Psoas muscle (tissue), 8 donors: ENCODE results near the gene PPP2R3A. TPM values are rescaled to one million over a fixed set of nuclear protein-coding genes. Genes with fewer than 3 reads are reported as not detected.
"Not testable (repeated sequence)": the region's sequence is repeated elsewhere in the genome, so short reads cannot be mapped to it uniquely, and the experiment has no call there.

ENCODE experiments used
- ATAC-seq, 4 donors: fragments of 200-7000 bp; cut with Tn5 transposase; one replicate each; pipeline ENCODE4 v1.9.1; 2020; ENCODE audit warnings: moderate library complexity in 3 of 4, mild to moderate bottlenecking in 2 of 4
- DNase-seq, 2 donors: peaks; one replicate each; pipeline ENCODE4 v3.0.0-alpha.2; 2020
- H3K27ac ChIP-seq: fragments of 200-600 bp; one replicate; pipeline ENCODE4 v1.8.0; 2022
- H3K27me3 ChIP-seq, 3 donors: fragments of 200-600 bp in 1 of 3; one replicate each; pipeline versions ENCODE4 v1.6.1 to v1.8.0; 2013 to 2022; ENCODE audit warnings: low read length in 2 of 3, mild to moderate bottlenecking in 2 of 3, moderate library complexity in 1 of 3; ENCODE audit not compliant: insufficient read depth in 3 of 3
- H3K36me3 ChIP-seq, 2 donors: fragments of 200-600 bp in 1 of 2; one replicate each; pipeline versions ENCODE4 v1.6.1 to v1.8.0; 2013 to 2022; ENCODE audit warnings: low read depth in 1 of 2, mild to moderate bottlenecking in 1 of 2, moderate library complexity in 1 of 2; ENCODE audit not compliant: insufficient read depth in 1 of 2
- H3K4me1 ChIP-seq: fragments of 200-600 bp; one replicate; pipeline ENCODE4 v1.8.0; 2022
- H3K4me3 ChIP-seq: fragments of 200-600 bp; one replicate; pipeline ENCODE4 v1.8.0; 2022; ENCODE audit warnings: mild to moderate bottlenecking
- H3K9me3 ChIP-seq: fragments of 200-600 bp; one replicate; pipeline ENCODE4 v1.8.0; 2022
- WGBS, 3 donors: extraction: QIAGEN DNeasy Blood & Tissue Kit; methylation state at CpG; one replicate each; pipeline versions ENCODE4 v1.1.6 to v1.1.7; 2013; 5-methylcytosine and 5-hydroxymethylcytosine counted together
- intact Hi-C, 2 donors: fragments of 100-400 bp; cut with DNase I; formaldehyde crosslinking; loops; one replicate each; pipeline versions ENCODE4 v1.11.0 to v1.14.2; 2022
- polyA plus RNA-seq, 3 donors: library from polyadenylated mRNA; stranded (reverse); fragments of 200-250 nt; gene quantifications; one replicate each; pipeline ENCODE4 v1.2.3, GENCODE V29; 2013
- total RNA-seq, 4 donors: library from RNA; stranded (reverse); fragmentation: NEBNext Ultra II Directional in 2 of 4; extraction: Animal tissue kit (Norgen Biotek cat#: 25700) in 2 of 4; gene quantifications; one replicate each; pipeline versions ENCODE4 v1.2.1 to v1.2.4, GENCODE V29; 2021 to 2023
- TF ChIP-seq, protein P1 (sequence below): fragments of 200-600 bp; IDR thresholded peaks from one replicate; pipeline ENCODE4 v1.8.0; 2022; ENCODE audit warnings: antibody characterized with exemption
- donor health status: healthy with polysubstance abuse.
- donor health status: DM: no; HTN: no; CAD: no; lungs with moderate emphysema.
- donor health status: Bipolar disorder and iron deficiency.
- donor health status: healthy.
- donor health status: DM: yes; HTN: yes; CAD: no.
- donor health status: DM: no; HTN: no; CAD: no.
- donor health status: DM: no; HTN: no; CAD: no.
- donor health status: DM: yes; HTN: yes; CAD: no.

The PPP2R3A gene
- total and polyA plus RNA-seq, 7 donors: 5.4 to 134 (median 45.5) TPM

- H3K27me3 ChIP-seq: no peaks in the 10 kb centered on the region
- ATAC-seq (no peak), DNase-seq (no peak)
- no peaks in the 10 kb centered on the region for H3K36me3 ChIP-seq
- peaks cover under 1% of the 10 kb centered on the region for H3K4me1 ChIP-seq
- no peak overlapping the region for H3K4me3 ChIP-seq
- intact Hi-C loops: loop anchor here in 1 of 2 donors (5.0 kb wide), 1 partner anchor 43 kb away; the partner anchor contains the start of gene PPP2R3A
- TF ChIP-seq, protein P1, sequence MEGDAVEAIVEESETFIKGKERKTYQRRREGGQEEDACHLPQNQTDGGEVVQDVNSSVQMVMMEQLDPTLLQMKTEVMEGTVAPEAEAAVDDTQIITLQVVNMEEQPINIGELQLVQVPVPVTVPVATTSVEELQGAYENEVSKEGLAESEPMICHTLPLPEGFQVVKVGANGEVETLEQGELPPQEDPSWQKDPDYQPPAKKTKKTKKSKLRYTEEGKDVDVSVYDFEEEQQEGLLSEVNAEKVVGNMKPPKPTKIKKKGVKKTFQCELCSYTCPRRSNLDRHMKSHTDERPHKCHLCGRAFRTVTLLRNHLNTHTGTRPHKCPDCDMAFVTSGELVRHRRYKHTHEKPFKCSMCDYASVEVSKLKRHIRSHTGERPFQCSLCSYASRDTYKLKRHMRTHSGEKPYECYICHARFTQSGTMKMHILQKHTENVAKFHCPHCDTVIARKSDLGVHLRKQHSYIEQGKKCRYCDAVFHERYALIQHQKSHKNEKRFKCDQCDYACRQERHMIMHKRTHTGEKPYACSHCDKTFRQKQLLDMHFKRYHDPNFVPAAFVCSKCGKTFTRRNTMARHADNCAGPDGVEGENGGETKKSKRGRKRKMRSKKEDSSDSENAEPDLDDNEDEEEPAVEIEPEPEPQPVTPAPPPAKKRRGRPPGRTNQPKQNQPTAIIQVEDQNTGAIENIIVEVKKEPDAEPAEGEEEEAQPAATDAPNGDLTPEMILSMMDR: no peak
- 85 to 90% (median 89%) methylated on average over 1 of the region's 1 CpG for WGBS, 3 donors
- no peak overlapping the region for H3K27ac ChIP-seq
- H3K9me3 ChIP-seq: no peaks in the 10 kb centered on the region
These were observed 41.0 kb upstream of the PPP2R3A start for GRCh38 chr3:135924506-135924905.

DNA sequence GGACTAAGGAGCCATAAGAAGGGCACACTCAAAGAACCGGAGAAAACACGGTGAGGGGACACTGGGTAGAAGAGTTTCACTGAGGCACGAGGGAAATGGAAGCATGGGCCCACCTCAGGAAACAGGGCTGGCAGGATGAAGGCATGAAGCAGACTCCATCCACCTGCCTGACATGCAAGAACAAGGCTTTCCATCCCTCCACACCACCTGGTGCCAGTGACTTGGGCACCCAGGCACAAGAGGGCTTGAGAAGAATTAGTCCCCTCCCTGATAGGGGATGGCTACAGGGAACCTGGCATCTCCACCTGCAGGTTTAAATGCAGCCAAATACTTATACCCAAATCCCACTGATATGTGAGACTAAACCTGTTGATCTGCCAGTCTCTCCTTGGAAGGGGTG is 38.9 kb upstream of the PPP2R3A start:
- Histone ChIP-seq H3K4me3 (no peak overlapping the region), H3K27ac (no peak overlapping the region), H3K36me3 (no peaks in the 10 kb centered on the region), H3K27me3 (no peaks in the 10 kb centered on the region), H3K4me1 (peaks cover 12% of the 10 kb centered on the region), H3K9me3 (no peaks in the 10 kb centered on the region)
- intact Hi-C loops: no loop called here
- 90 to 95% (median 91%) methylated on average over 3 of the region's 3 CpGs for WGBS, 3 donors
- ATAC-seq: no peak
- DNase-seq: no peak
- TF ChIP-seq, protein P1: no peak

- 41 to 74% (median 64%) methylated on average over 1 of the region's 1 CpG for WGBS, 3 donors
- H3K27ac ChIP-seq: no peak overlapping the region
- H3K4me1 ChIP-seq: peaks cover 12% of the 10 kb centered on the region
- TF ChIP-seq, protein P1: no peak
- ATAC-seq (peak; percentile 59 to 74 (median 66)), DNase-seq (no peak)
- H3K36me3 ChIP-seq: no peaks in the 10 kb centered on the region
- H3K27me3 ChIP-seq: no peaks in the 10 kb centered on the region
- H3K9me3 ChIP-seq: no peaks in the 10 kb centered on the region
- intact Hi-C loops: no loop called here
- no peak overlapping the region for H3K4me3 ChIP-seq
These were observed 38.4 kb upstream of the PPP2R3A start for GRCh38 chr3:135927155-135927554.

DNA sequence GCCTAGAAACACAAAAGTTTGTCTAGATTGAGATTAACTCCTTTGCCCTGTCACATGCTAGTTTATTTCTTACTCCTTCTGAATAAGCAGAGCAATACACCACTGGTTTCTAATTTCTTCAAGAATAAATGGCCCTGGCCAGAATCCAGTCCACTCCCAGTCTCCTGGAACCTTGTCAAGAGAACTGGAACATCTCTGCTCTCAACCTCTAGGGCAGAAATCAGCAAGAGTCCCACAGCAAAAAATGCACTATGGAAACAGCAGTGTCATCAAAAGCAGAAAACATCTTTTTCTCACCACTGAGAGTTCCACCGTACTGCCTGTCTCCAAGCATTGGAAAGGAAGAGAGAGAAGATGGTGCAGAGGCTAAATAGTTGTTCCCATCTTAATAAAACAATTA is 35.9 kb upstream of the PPP2R3A start:
- TF ChIP-seq, protein P1: no peak
- Histone ChIP-seq H3K27me3 (no peaks in the 10 kb centered on the region), H3K4me1 (peaks cover 12% of the 10 kb centered on the region), H3K4me3 (no peak overlapping the region), H3K27ac (peak overlapping the region; percentile 4), H3K9me3 (no peaks in the 10 kb centered on the region), H3K36me3 (no peaks in the 10 kb centered on the region)
- ATAC-seq: peak; percentile 59 to 93 (median 78)
- DNase-seq: peak; percentile 31 to 65
- intact Hi-C loops: no loop called here
- WGBS, 3 donors: 15 to 26% (median 18%) methylated on average over 1 of the region's 1 CpG

GRCh38 chr3:135930255-135930654 is 35.3 kb upstream of the PPP2R3A start:
- H3K36me3 ChIP-seq: no peaks in the 10 kb centered on the region
- H3K4me3 ChIP-seq: no peak overlapping the region
- ATAC-seq (peak in 1 of 4 donors; percentile 26), DNase-seq (no peak)
- intact Hi-C loops: no loop called here
- no peaks in the 10 kb centered on the region for H3K27me3 ChIP-seq
- no peaks in the 10 kb centered on the region for H3K9me3 ChIP-seq
- H3K4me1 ChIP-seq: peaks cover 12% of the 10 kb centered on the region
- no peak overlapping the region for H3K27ac ChIP-seq
- WGBS, 3 donors: 13 to 23% (median 22%) methylated on average over 1 of the region's 1 CpG
- TF ChIP-seq, protein P1: no peak

GRCh38 chr3:135935171-135935570 is 30.4 kb upstream of the PPP2R3A start:
- intact Hi-C loops, H3K27ac ChIP-seq, H3K27me3 ChIP-seq, ATAC-seq, DNase-seq, H3K36me3 ChIP-seq, H3K9me3 ChIP-seq, H3K4me1 ChIP-seq, H3K4me3 ChIP-seq: not testable (repeated sequence)
- 84 to 87% (median 86%) methylated on average over 5 of the region's 5 CpGs for WGBS, 3 donors

DNA sequence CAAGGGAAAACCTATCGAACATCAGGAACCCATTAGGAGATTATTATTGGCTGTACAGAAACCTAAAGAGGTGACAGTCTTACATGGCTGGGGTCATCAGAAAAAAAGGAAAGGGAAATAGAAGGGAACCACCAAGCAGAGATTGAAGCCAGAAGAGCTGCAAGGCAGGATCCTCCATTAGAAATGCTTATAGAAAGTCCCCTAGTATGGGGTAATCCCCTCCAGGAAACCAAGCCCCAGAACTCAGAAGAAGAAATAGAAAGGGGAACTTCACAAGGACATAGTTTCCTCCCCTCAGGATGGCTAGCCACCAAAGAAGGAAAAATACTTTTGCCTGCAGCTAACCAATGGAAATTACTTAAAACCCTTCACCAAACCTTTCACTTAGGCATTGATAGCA is 27.8 kb upstream of the PPP2R3A start:
- H3K36me3 ChIP-seq, H3K4me3 ChIP-seq, intact Hi-C loops, H3K4me1 ChIP-seq, ATAC-seq, H3K27ac ChIP-seq, H3K9me3 ChIP-seq, H3K27me3 ChIP-seq, DNase-seq: not testable (repeated sequence)
- 88 to 93% (median 89%) methylated on average over 1 of the region's 1 CpG for WGBS, 3 donors
